Measurements from ENCODE around the gene ASS1.
"Not testable (repeated sequence)": the region's sequence is repeated elsewhere in the genome, so short reads cannot be mapped to it uniquely, and the experiment has no call there.

The ASS1 gene

DNA sequence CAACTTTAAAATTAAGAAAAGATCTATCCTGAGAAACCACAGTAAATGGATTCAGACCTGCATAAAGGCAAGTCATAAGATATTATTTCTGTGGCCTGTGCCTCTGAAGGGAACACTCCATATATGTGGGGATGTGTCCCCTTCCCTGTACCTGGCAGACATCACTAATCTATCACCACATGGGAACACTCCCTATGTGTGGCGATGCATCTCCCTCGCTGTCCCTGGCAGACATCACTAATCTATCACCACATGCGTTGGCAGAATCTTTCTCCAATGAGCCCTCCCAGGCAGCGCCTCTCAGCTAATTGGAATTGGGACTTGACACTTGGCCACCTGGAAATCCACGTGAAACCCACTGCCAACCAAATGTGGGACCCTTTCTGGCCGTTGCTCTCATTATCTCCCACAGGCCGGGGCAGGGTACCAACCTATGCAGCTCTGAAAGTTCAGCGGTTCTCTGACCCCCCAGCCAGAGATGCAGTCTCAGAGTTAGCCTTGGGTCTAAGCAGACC, 25.2 kb upstream of the ASS1 start:
- no peak for DNase-seq

GRCh38 chr9:130421154-130421801, 23.5 kb upstream of the ASS1 start:
- DNase-seq, result no peak

DNA sequence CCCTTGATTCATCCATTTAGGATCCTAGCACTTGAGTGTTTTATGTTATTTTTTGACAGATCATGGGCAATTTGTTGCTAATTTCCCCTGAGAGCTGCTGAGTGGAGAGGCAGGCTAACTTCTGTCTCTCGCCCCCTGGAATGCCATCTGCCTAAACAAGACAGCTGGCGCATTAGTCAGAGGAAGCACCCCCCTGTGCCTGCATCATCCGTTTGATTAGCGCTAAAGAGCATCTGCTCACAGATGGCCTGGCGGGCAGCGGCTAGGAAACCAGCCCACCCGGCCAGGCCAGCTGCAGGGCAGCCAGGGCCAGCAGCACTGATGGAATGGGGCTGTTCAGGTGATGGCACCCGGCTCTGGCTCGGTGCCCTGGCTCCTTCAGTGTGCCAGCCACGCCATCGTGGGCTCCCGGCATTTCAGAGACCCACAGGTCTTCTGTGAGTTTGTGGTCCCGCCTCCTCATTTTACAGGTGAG, 22.9 kb upstream of the ASS1 start:
- peak; percentile 99 for DNase-seq

- DNase-seq, result no peak
These were observed 22.2 kb upstream of the ASS1 start for GRCh38 chr9:130422546-130422945.

DNA sequence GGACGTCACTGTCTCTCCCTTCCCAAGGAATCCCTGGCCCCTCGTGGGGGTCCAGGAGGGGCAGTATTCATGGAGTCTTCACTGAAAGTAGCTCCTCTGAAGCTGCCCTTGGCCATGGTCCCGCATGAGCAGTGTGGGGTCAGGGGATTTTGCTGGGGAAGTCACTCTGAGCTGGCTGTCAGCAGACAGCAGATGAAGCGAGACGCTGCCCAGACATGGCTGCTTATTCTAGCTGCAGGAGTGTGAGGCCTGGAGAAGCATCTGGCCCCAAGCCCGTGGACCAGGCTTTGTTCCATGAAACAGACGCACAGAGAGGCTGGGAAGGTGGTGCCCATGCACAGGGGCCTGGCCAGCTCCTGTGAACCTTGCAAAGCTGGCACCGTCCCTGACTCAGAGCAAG, 21.5 kb upstream of the ASS1 start:
- DNase-seq, result peak; percentile 43

- no peak for DNase-seq
These were observed 19.9 kb upstream of the ASS1 start for GRCh38 chr9:130424595-130425454.

DNA sequence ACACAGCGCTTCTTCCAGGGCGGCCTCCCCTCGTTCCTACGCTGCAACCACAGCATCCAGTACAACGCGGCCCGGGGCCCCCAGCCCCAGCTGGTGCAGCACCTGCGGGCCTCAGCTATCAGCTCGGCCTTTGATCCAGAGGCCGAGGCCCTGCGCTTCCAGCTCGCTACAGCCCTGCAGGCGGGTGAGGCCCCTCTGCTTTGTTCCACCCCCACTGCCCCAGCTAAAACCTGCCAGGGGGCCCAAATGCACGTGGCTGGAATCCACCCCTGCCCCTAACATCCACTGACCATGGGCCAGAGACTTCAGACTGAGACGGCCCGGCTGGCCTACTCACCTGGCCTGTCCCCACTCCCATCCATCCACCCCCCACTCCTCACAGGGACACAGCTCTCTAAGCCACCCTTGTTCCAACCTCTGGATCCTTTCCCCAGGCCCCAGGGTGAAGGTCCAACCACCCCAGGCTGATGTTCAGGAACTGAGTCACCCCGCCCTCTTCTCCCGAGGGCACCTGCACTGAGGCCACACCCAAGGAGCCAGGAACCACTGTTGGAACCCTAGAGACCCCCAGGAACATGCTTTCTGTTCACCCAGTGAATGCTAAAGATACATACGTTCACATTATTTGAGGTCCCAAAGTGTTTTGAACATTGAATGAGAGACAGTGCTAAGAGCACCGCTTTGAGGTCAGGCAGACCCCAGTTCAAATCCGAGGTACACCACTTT, 18.9 kb upstream of the ASS1 start:
- DNase-seq, result no peak

DNA sequence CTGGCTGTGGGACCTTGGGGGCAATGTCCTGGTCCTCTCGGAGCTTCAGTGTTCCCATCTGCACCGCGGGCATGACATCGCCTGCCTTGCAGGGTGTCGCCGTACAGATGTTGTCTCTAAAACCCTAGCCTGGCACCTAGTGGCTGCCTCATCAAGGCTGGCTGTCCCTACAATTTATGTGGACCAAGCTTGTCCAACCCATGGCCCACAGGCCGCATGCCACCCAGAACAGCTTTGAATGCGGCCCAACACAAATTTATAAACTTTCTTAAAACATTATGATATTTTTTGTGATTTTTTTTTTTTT, 18.3 kb upstream of the ASS1 start:
- DNase-seq, result peak; percentile 49

DNA sequence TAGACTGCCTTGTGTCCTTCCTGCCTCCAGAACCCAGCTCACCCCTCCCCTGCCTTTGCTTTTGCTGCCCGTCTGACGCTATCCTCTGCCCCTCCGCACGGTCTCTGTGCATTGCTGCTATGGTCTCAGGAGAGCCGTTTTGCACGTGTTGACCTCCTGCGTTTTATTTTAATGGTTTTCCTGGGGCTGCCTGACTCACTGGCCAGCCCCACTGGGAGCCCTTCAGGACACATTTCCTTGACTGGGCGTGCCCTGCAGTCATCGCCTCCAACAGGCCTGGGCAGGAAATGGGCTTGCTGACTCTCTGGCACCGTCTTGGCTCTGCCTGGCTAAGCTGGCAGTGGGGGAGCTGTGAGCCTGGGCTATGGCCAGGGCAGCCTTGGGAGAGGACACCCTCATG, 17.9 kb upstream of the ASS1 start:
- DNase-seq, result peak; percentile 97

- no peak for DNase-seq
These were observed 17.4 kb upstream of the ASS1 start for GRCh38 chr9:130427326-130427725.

GRCh38 chr9:130428086-130428665, 16.6 kb upstream of the ASS1 start:
- DNase-seq, result no peak

DNA sequence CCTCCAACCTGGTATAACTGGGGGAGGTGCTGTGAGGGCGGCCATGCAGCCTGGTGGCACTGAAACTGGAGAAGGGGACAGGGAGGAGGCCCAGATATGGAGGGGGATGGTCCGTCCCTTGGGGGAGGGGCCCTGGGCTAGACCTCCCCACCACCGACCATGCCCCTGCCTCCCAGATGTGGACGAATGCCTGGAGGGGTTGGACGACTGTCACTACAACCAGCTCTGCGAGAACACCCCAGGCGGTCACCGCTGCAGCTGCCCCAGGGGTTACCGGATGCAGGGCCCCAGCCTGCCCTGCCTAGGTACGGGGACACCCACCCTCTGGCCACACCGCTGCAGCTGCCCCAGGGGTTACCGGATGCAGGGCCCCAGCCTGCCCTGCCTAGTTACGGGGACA, 15.4 kb upstream of the ASS1 start:
- DNase-seq, result no peak

DNA sequence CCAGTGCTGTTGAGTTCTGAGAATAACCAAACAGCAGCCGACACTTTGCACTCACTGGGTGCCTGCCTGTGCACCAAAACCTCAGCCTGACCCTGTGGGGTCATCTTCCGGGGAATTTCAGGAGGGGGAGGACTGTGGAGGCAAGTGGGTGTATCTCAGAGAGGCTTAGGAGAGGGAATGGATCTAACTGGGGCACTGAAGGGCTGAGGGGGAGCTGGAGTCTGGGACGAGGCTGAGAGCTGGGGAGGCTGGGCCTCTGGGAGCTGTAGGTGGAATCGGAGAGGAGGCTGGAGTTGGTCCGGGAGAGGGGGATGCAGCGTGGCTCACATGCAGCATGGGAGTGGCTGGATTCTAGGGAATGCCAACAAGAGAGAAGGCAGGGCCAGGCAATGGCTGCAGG, 14.9 kb upstream of the ASS1 start:
- DNase-seq, result no peak

DNA sequence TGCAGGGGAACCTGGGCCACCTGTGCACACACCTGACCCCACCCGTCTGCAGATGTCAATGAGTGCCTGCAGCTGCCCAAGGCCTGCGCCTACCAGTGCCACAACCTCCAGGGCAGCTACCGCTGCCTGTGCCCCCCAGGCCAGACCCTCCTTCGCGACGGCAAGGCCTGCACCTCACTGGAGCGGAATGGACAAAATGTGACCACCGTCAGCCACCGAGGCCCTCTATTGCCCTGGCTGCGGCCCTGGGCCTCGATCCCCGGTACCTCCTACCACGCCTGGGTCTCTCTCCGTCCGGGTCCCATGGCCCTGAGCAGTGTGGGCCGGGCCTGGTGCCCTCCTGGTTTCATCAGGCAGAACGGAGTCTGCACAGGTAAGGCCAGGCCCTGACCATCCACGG, 14.5 kb upstream of the ASS1 start:
- peak; percentile 36 for DNase-seq

DNA sequence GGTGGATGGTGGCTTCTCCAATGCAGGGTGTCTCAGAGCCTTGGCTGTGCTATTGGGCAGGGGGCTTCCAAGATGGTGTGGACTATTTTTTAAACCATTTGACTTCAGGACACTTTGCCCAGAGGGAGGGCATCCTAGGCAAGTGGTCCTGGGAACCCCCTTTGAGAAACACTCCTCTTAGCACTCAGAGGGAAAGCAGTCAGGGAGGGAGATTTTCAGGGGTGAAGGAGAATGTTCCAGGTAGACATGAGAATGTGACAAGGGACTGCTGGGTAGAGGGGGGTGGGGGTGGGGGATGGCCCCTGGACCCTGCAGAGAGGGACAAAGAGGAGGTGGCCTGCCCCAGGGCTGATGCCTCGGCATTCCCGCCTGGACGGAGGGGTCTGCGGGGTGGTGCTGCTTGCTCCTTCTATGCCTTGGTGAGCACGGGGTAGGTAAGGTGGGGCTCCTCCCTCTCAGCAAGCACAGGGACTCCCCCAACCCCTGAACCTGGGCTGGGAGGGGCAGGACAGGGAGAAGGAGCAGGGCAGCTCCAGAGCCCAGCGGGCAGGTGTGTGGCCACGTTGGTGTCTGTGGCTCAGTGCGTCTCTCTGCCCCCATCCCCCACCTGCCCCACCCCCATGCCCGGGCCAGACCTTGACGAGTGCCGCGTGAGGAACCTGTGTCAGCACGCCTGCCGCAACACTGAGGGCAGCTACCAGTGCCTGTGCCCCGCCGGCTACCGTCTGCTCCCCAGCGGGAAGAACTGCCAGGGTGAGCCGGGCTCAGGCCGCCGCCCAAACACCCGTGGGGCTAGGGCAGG, 13.8 kb upstream of the ASS1 start:
- DNase-seq, result no peak

GRCh38 chr9:130431536-130432303, 13.0 kb upstream of the ASS1 start:
- no peak for DNase-seq

GRCh38 chr9:130432362-130432761, 12.4 kb upstream of the ASS1 start:
- peak; percentile 46 for DNase-seq

GRCh38 chr9:130432796-130433167, 12.0 kb upstream of the ASS1 start:
- DNase-seq, result peak; percentile 68

DNA sequence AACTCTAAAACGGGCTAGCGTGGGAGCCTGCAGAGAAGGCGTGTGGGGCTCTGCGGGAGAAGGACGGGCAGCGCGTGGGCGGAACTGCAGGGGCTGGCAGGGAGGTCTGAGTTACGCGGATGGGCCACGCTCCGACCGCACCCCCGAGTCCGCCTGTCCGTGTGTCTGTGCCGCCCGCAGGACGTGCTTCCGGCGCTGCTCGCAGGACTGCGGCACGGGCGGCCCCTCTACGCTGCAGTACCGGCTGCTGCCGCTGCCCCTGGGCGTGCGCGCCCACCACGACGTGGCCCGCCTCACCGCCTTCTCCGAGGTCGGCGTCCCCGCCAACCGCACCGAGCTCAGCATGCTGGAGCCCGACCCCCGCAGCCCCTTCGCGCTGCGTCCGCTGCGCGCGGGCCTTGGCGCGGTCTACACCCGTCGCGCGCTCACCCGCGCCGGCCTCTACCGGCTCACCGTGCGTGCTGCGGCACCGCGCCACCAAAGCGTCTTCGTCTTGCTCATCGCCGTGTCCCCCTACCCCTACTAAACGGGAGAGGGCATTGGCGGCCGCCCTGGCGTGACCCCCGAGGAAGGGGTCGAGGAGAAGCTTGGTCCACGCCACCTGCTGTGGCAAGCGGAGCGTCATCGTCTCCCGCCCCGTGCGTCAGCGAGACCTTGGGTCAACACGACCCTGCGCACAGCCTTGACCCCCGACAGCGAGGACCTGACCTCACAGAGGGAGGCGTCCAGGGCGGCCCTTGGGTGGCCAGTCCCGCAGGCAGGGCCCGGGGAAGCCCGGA, 11.4 kb upstream of the ASS1 start:
- peak; percentile 82 for DNase-seq

- DNase-seq, result no peak
These were observed 10.9 kb upstream of the ASS1 start for GRCh38 chr9:130433947-130434262.

DNA sequence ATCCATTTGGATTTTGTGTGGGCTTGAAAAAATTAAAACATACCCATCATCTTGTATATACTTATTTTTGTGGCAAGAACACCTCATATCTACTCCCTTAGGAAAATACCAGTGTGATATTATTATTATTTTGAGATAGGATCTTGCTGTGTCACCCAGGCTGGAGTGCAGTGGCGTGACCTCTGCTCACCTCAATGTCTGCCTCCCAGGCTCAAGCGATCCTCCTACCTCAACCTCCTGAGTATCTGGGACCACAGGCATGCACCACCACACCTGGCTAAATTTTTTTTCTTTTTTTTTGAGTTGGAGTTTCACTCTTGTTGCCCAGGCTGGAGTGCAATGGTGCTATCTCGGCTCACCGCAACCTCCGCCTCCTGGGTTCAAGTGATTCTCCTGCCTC, 10.1 kb upstream of the ASS1 start:
- not testable (repeated sequence) for DNase-seq
